Breast epithelium (tissue), 4 donors: ENCODE results near the gene TMEM270. TPM values are rescaled to one million over a fixed set of nuclear protein-coding genes. Genes with fewer than 3 reads are reported as not detected.

ENCODE experiments used
- DNase-seq, 2 donors: peaks; one replicate each; pipeline ENCODE4 v3.0.0-alpha.2; 2019; ENCODE audit warnings: low spot score in 2 of 2
- H3K27ac ChIP-seq, 2 donors: fragments of 200-600 bp; sonication (generic) in 1 of 2; one replicate each; pipeline ENCODE4 v1.5.1; 2016 to 2019; ENCODE audit warnings: mild to moderate bottlenecking in 1 of 2
- H3K27me3 ChIP-seq, 2 donors: fragments of 200-600 bp; sonication (generic) in 1 of 2; one replicate each; pipeline versions ENCODE4 v1.5.1 to v1.6.0; 2017 to 2019; ENCODE audit warnings: control low read depth in 1 of 2, mild to moderate bottlenecking in 1 of 2
- H3K36me3 ChIP-seq: fragments of 200-600 bp; one replicate; pipeline ENCODE4 v1.5.1; 2019
- H3K4me1 ChIP-seq, 2 donors: fragments of 200-600 bp; sonication (generic); one replicate each; pipeline ENCODE4 v1.5.1; 2016 to 2019; ENCODE audit warnings: control low read depth in 1 of 2
- H3K4me3 ChIP-seq, 3 donors: fragments of 200-600 bp; sonication (generic); 1 replicate in 2 of 3; 2 replicates in 1 of 3; pipeline ENCODE4 v1.5.1; 2016 to 2019; ENCODE audit warnings: mild to moderate bottlenecking in 3 of 3, moderate library complexity in 2 of 3
- H3K9me3 ChIP-seq, 2 donors: fragments of 200-600 bp; sonication (generic) in 1 of 2; one replicate each; pipeline ENCODE4 v1.5.1; 2016 to 2019; ENCODE audit warnings: control low read depth in 1 of 2
- POLR2A ChIP-seq: fragments of 450-650 bp; IDR thresholded peaks from one replicate; pipeline ENCODE4 v1.6.1; 2016; ENCODE audit warnings: antibody characterized with exemption, mild to moderate bottlenecking, moderate library complexity
- POLR2AphosphoS5 ChIP-seq, 3 donors: sonication (generic); formaldehyde crosslinking; IDR thresholded peaks; one replicate each; pipeline ENCODE4 v1.6.1; 2017; ENCODE audit warnings: antibody characterized with exemption in 3 of 3
- intact Hi-C: fragments of 100-400 bp; cut with DNase I; formaldehyde crosslinking; loops from one replicate; pipeline ENCODE4 v1.15.1; 2023; ENCODE audit warnings: low total_unique reads
- total RNA-seq, 3 donors: library from RNA; depleted of rRNA; stranded (reverse); fragments of >200 nt; gene quantifications; one replicate each; pipeline ENCODE4 v1.1.0, GENCODE V29; 2016
- TF ChIP-seq, protein P1 (sequence below), 3 donors: fragments of 450-650 bp; IDR thresholded peaks; one replicate each; pipeline ENCODE4 v1.5.1; 2016 to 2017; ENCODE audit warnings: antibody characterized with exemption in 3 of 3, mild to moderate bottlenecking in 3 of 3, moderate library complexity in 3 of 3

Gene TMEM270
- total RNA-seq, 3 donors from 2014 or later = not detected

DNA sequence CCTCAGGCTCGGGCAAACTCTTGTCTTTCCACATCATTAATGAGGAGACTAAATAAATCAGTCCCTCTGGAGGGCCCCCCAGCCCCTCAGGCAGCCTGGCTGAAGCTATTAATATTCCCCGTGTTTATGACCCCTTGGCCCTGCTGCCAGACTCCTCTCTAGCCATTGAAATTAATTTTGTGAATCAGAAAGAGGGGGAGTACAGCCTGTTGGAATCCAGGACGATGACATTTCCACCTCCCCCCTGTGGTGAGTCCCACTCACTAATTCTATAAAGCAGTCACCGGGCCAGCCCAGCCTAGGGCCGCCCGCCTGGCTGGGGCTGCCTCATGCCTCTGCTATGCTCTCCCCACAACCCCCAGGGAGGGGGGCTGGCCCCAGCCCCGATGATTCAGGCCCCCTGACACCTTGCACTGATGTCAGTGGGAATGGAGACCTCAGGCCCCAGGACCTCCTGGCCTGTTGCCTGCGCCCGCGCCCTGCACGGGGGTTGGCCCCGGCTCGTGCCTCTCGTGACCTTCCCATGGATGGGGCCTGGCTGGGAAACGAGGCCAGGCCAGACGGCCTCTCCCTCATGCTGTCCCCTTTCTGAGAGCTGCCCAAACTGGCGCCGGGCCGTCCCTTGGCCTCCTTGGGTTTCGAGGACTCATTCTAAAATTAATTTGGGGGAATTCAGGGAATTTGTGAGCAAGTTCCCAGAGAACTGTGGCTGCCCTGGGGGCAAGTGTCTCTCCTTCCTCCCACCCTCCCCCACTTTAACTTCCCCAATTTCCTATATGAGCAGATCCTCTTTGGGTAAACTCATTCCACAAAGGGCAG lies 34.0 kb downstream of the TMEM270 start:
- Histone ChIP-seq H3K4me3 (peak overlapping the region in 1 of 3 donors; percentile 9), H3K36me3 (no peaks in the 10 kb centered on the region), H3K4me1 (peaks cover 10 to 22% of the 10 kb centered on the region in 2 donors), H3K27me3 (no peaks in the 10 kb centered on the region), H3K27ac (peak overlapping the region; percentile 54 to 80), H3K9me3 (peaks cover 0 to 5% of the 10 kb centered on the region in 2 donors)
- intact Hi-C loops = no loop called here
- TF ChIP-seq, protein P1, sequence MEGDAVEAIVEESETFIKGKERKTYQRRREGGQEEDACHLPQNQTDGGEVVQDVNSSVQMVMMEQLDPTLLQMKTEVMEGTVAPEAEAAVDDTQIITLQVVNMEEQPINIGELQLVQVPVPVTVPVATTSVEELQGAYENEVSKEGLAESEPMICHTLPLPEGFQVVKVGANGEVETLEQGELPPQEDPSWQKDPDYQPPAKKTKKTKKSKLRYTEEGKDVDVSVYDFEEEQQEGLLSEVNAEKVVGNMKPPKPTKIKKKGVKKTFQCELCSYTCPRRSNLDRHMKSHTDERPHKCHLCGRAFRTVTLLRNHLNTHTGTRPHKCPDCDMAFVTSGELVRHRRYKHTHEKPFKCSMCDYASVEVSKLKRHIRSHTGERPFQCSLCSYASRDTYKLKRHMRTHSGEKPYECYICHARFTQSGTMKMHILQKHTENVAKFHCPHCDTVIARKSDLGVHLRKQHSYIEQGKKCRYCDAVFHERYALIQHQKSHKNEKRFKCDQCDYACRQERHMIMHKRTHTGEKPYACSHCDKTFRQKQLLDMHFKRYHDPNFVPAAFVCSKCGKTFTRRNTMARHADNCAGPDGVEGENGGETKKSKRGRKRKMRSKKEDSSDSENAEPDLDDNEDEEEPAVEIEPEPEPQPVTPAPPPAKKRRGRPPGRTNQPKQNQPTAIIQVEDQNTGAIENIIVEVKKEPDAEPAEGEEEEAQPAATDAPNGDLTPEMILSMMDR (IDR thresholded peaks at IDR 0.05) = peak in 1 of 3 donors; percentile 13
- TF ChIP-seq POLR2AphosphoS5 (IDR thresholded peaks at IDR 0.05) (peak; percentile 82 to 95 (median 92)), POLR2A (no peak)
- DNase-seq = peak in 1 of 2 donors; percentile 65

DNA sequence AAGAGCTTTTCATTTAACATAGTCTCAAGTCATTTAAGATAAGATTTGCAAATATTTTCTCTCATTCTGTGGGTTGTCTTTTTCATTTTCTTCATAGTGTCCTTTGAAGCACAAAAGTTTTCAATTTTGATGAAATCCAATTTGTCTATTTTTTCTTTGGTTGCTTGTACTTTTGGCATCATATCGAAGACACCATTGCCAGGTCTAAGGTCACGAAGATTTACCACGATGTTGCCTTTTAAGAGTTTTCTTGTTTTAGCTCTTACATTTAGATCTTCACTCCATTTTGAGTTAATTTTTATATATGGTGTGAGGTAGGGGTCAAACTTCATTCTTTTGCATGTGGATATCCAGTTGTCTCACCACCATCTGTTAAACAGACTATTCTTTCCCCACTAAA lies 34.7 kb downstream of the TMEM270 start:
- no peaks in the 10 kb centered on the region for H3K27me3 ChIP-seq
- H3K4me1 ChIP-seq = peaks cover 10 to 22% of the 10 kb centered on the region in 2 donors
- peaks cover 0 to 5% of the 10 kb centered on the region in 2 donors for H3K9me3 ChIP-seq
- no peak overlapping the region for H3K4me3 ChIP-seq
- H3K27ac ChIP-seq = peak overlapping the region; percentile 30 to 80
- no peak for DNase-seq
- TF ChIP-seq POLR2AphosphoS5 (IDR thresholded peaks at IDR 0.05) = no peak
- TF ChIP-seq, protein P1 (IDR thresholded peaks at IDR 0.05) = no peak
- no peak for TF ChIP-seq POLR2A
- H3K36me3 ChIP-seq = no peaks in the 10 kb centered on the region
- intact Hi-C loops = no loop called here

DNA sequence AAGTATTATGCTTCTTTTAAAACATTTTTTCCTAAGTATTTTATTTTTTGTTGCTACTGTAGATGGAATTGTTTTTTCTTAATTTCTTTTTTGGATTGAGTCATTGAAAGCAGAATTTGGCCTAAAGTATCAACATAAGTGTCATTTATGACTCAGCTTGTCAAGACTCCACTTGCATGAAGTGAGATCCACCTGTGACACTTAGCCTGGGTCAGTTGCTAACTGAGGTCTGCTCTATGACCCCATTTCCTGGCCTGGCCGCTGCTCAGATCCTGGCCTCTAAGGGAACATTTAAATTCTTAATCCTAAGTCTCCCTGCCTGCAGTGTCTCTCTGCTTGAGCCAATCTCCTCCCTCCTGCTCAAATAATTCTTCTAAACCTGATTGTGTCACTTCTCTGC lies 35.5 kb downstream of the TMEM270 start:
- intact Hi-C loops = no loop called here
- TF ChIP-seq, protein P1 (IDR thresholded peaks at IDR 0.05) = no peak
- TF ChIP-seq POLR2AphosphoS5 (IDR thresholded peaks at IDR 0.05) (no peak), POLR2A (no peak)
- no peak for DNase-seq
- H3K9me3 ChIP-seq = peaks cover 0 to 5% of the 10 kb centered on the region in 2 donors
- H3K4me3 ChIP-seq = no peak overlapping the region
- H3K27ac ChIP-seq = peak overlapping the region in 1 of 2 donors; percentile 0
- no peaks in the 10 kb centered on the region for H3K27me3 ChIP-seq
- H3K36me3 ChIP-seq = no peaks in the 10 kb centered on the region
- peaks cover 10 to 22% of the 10 kb centered on the region in 2 donors for H3K4me1 ChIP-seq

DNA sequence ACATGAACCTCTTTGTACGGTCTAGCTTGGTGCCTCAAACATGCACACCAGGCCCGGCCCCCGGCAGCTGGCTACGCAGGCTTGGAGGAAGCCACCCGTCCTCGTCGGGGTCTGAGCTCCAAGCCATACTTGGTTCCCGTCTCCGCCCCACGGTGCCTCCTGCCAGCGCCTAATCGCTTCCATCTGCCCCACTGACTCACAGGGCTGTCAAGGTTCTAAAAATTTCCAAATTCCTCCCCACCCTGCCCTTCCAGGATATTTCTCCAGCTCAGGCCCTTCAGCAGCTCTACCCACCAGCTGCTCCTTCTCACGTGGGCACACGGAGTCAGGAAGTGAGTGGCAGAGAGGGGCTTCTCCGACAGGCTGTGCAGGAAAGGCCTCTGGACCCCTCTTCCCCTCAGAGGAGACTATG lies 38.8 kb downstream of the TMEM270 start:
- Histone ChIP-seq H3K36me3 (no peaks in the 10 kb centered on the region), H3K4me3 (no peak overlapping the region), H3K27me3 (no peaks in the 10 kb centered on the region), H3K27ac (peak overlapping the region; percentile 21 to 77), H3K9me3 (peaks cover 0 to 5% of the 10 kb centered on the region in 2 donors), H3K4me1 (peaks cover 0 to 4% of the 10 kb centered on the region in 2 donors)
- DNase-seq = no peak
- TF ChIP-seq POLR2A = no peak
- peak in 2 of 3 donors; percentile 45 to 74 for TF ChIP-seq POLR2AphosphoS5 (IDR thresholded peaks at IDR 0.05)
- intact Hi-C loops = no loop called here

DNA sequence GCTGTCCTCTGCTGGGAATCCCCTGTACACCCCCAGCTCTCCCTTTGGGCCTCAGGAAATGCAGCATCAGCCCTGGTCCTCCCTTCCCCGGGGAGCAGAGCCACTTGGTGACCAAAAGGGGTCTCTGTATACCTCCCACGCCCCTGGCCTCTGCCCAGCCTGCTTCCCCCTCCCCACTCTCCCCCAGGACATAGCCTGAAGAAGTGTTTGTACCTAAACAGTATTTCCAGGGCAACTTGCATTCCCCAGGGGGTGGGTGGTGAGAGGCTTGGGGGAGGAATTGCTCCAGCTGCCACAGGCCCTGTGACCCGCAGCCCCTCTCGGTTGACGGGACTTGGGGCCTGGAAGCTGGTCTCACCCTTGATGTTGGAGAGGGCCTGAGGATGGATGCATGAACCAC lies 39.3 kb downstream of the TMEM270 start:
- intact Hi-C loops = no loop called here
- no peak overlapping the region for H3K4me3 ChIP-seq
- peak overlapping the region; percentile 21 to 77 for H3K27ac ChIP-seq
- H3K36me3 ChIP-seq = no peaks in the 10 kb centered on the region
- no peak for DNase-seq
- peaks cover 0 to 5% of the 10 kb centered on the region in 2 donors for H3K9me3 ChIP-seq
- no peak for TF ChIP-seq POLR2AphosphoS5 (IDR thresholded peaks at IDR 0.05)
- TF ChIP-seq, protein P1 (IDR thresholded peaks at IDR 0.05) = no peak
- TF ChIP-seq POLR2A = no peak
- no peaks in the 10 kb centered on the region for H3K4me1 ChIP-seq
- no peaks in the 10 kb centered on the region for H3K27me3 ChIP-seq
